ENCODE data around the gene MYT1.

DNA sequence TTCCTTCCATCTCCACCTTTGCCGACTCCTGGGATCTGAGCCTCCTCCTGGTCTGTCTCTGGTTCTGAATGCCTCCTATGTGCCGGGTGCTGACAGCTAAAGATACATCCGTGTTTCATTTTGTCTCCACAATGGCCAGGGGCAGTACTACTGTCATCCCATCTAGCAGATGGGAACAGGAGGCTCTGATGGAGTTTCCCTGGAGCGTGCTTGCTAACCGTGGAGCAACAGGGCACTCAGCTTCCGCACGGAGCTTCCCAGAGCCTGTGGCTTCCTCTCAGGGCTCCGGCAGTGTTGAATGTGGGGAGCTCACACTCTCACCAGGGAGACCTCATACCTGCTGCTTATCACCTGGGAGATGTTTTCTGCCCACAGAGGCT, 45.0 kb upstream of the MYT1 start:
- TF ChIP-seq ELF4 (IDR thresholded peaks at IDR 0.05) (no peak), FOXA1 (IDR thresholded peaks at IDR 0.05) (no peak), SP1 (IDR thresholded peaks at IDR 0.05) (no peak), TARDBP (IDR thresholded peaks at IDR 0.05) (no peak), L3MBTL2 (conservative IDR thresholded peaks at IDR 0.05) (no peak)

Data from HEK293T (cell line).